ENCODE results near the gene CFAP65.

- TF ChIP-seq POLR2A (IDR thresholded peaks at IDR 0.05; ENCODE audit: low read length) = no peak
- TF ChIP-seq GATA1 (IDR thresholded peaks at IDR 0.05; ENCODE audit: low read depth, low read length) = no peak
Measured at GRCh38 chr2:219060821-219061791, 19.8 kb upstream of the CFAP65 start, which contains the start of gene IHH.

Measured in erythroblast (primary cell).